GM19025 (cell line): ENCODE data around the gene BEST1.

Experiments used
- ATAC-seq: cut with Tn5 transposase; IDR thresholded peaks from one replicate; pipeline ENCODE4 v1.9.1; 2021; ENCODE audit warnings: mild to moderate bottlenecking, low read depth, moderate library complexity; ENCODE audit not compliant: unreplicated experiment

Gene BEST1

DNA sequence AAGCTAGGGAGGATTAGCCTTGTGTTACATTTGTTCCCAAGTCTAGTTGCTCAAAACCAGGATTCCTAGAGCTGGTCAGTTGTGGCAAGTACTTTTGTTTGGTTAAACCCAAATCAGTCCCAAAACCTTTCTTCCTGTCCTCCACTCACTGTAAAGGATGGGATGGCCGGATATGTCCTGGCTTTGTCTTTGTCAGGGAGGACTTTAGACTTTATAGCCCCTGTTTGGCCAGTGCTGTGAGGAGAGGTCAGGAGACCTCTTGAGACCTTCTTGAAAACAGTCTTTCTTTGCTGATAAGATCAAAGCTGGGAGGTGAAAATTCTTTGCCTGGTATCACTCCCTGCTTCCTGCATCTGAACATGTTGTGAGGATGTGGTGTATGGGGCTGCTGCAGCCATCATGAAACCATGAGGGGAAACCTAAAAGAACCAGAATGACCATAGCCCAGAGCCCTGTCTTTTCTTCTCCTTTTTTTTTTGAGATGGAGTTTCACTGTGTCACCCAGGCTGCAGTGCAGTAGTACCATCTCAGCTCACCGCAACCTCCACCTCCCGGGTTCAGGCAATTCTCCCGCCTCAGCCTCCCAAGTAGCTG lies 60.9 kb downstream of the BEST1 start:
- no peak for ATAC-seq

DNA sequence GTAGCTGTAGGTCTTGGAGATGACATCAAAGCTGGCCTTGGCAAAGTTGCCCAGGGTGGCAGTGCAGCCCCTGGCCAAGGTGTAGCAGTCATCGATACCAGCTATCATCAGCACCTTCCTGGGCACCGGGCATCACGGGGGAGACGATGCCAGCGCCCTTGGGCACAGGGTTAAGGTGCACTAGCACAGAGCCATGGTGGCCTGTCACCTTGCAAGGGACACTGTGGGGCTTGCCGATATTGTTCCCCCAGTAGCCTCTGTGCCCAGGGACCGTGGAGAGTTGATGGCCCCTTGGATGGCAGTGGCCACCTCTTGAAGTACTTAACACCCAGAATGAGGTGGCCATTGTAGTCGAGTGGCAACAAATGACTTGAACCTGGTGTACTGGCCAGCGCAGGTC lies 61.7 kb downstream of the BEST1 start:
- no peak for ATAC-seq

DNA sequence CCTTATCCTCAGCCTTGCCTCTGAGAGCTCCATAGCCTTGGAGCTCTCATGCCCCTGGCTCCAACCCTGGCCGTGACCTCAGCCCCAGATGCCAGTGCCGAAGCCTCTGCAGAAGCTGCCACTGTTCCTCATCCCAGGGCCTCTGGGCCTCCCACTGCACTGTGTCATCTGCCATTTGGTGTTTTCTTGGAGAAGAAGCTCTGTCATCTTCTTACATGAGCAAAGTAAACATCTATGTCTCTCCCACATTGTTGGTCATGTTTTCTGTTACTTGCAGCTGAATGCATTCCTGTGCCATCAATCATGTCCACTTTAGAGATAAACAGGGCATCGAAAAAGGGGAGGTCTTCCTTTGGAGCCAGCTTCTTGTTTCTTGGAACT lies 62.3 kb downstream of the BEST1 start:
- ATAC-seq: no peak

DNA sequence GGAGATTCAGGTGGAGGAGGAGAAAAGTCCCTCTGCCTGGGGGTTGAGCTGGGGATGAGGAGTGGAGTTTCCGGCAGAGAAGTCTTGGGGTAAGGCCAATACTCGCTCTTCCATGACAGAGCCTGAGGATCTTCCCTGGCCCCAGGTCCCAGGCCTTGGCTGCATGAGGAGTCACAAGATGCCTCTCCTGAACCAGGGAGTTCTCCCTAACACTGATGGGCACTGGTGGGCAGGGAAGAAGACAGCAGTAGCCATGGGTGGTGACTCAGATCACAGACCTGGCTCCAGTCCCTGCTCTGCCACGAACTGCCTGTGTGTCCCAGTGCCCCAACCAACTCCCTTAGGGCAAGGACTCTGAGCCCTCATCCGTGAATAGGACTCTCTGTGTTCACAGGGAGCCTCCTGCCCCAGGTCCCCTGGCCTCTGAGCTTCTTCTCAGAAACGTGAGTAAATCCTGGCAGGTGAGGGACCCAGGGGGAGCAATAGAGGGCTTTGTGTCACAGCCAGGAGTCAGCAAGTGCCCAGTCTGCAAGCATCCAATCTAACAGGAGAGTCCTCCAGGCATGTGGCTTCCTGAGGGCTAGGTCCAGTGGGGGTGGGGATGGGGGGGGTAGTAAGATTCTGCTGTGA lies 62.8 kb downstream of the BEST1 start:
- ATAC-seq: no peak
